Putamen (tissue), 1 donor: ENCODE measurements around the gene TEKTIP1.
"Not testable (repeated sequence)": the region's sequence is repeated elsewhere in the genome, so short reads cannot be mapped to it uniquely, and the experiment has no call there.

ENCODE experiments used
- DNase-seq: peaks from one replicate; pipeline ENCODE4 v3.0.0-alpha.2; 2016; ENCODE audit warnings: low spot score

TEKTIP1 gene

GRCh38 chr19:3557461-3558248 lies 18.7 kb downstream of the TEKTIP1 start, which contains the start of gene MFSD12:
Gene MFSD12 (minus strand): TSS chr19:3557586. CDS start chr19:3557403, 183 bp downstream.
- peak; percentile 92 for DNase-seq

GRCh38 chr19:3563709-3564524 lies 24.9 kb downstream of the TEKTIP1 start:
- DNase-seq, result no peak

GRCh38 chr19:3565139-3565538 lies 26.2 kb downstream of the TEKTIP1 start:
- no peak for DNase-seq

DNA sequence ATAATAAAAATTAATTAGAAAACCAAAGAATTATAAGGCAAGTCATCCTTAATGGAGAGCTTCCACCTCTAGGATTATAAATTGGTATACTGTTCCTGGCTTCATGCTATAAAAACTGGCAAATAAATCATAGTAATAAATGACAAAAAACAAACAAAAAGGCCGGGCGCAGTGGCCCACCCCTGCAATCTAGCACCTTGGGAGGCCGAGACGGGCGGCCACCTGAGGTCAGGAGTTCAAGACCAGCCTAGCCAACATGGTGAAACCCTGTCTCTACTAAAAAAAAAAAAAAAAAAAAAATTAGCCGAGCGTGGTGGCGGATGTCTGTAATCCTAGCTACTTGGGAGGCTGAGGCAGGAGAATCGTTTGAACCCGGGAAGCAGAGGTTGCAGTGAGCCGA lies 31.1 kb downstream of the TEKTIP1 start:
- not testable (repeated sequence) for DNase-seq

- DNase-seq, result peak; percentile 83
Observed at GRCh38 chr19:3570606-3571011, 31.6 kb downstream of the TEKTIP1 start.

DNA sequence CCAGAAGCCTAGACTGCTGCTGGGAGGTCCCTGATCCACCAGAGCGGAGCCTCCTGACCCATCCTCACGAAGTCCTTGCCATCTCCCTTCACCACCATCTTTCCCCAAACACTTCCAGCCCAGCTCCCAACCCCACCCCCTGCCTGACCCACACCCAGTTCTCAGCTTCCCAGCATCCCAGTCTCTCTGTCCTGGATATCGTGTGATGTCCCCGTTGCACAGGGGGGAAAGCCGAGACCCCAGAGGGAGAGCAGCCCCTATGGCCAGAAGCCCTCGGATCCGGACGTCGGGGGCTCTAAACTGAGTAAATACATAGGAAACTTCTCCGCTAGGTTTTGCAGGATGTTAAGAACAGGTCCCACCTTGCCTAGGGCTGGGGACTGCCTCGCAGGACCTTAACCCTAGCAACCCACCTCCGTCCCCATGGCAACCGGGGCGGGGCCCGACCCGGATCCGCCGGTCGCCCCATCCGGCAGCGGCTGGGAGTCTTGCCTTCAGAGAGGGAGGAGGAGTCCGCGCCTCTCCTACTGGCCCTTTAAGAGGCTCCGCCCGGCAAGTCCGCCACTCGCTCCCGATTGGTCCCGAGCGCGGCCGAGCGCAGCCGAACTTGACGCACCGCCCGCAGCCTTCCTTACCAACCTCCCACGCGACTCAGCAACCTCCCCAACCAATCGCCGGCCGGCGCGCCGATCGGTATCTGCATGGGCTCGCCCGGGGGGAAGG lies 33.3 kb downstream of the TEKTIP1 start:
- DNase-seq, result peak; percentile 100

DNA sequence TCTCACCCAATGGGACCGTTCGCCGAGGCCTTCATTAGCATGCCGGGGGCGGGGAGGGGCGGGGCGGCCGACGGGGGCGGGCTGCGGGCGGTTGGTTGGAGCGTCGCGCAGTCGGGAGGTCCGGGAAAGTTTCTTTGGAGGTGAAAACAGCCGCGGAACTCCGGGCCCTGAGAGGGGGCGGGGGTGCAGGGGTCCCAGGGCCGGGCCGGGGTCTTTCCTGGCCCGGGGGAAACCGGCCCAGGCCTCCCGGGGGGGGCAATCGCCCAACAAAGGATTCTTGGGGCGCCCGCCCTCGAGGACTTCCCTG lies 33.8 kb downstream of the TEKTIP1 start, which contains the start of gene HMG20B:
HMG20B (plus strand) TSS at position 90 of the 307 bp plus-strand sequence. CDS start 366 bp downstream, outside the sequence.
- no peak for DNase-seq

- DNase-seq, result no peak
Observed at GRCh38 chr19:3573162-3573857, 34.3 kb downstream of the TEKTIP1 start.

GRCh38 chr19:3573858-3574637 lies 35.1 kb downstream of the TEKTIP1 start:
- peak; percentile 65 for DNase-seq

DNA sequence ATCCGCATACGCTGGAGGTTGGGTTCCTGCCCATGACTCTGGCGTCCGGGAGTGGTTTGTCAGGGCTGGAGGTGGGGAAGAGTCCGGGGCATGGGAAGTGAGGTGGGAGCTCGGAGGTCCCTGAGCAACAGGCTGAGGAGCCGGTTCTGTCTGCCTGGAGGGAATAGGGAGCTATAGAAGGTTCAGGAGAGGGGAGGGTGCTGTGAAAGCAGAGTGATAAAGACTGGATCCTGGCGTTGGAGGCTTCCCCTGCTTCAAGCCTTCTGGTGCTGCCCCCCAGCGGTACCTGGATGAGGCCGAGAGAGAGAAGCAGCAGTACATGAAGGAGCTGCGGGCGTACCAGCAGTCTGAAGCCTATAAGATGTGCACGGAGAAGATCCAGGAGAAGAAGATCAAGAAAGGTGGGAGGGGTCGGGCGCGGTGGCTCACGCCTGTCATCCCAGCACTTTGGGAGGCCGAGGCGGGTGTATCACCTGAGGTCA lies 36.3 kb downstream of the TEKTIP1 start:
- DNase-seq, result no peak

DNA sequence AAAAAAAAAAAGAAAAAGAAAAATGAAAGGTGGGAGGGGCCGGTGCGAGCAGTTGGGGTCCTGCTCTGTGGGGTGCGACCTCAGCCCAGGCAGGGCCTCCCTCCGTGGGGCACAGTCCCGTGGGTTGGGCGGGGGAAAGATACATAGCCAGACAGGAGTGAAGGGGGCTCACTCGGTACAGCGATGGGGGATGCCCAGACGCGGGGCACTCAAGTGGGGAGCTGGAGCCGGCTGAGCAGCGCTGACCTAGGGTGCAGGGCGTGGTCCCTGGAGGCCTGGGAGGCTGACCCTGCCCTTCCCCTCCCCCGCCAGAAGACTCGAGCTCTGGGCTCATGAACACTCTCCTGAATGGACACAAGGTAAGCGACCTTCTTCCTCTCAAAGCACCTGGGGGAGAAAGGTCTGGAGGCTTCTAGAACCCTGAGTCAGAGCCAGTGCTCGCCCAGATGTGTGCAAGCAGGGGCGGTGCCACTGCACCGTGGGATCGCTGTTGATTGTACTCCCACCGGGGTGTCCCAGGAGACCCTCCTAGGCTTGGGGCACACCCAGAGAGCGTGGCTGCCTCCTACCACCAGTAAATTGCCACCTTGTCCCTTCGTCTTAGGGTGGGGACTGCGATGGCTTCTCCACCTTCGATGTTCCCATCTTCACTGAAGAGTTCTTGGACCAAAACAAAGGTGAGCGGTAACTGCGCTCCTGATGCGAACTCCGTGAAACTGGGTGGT lies 37.1 kb downstream of the TEKTIP1 start:
- no peak for DNase-seq

DNA sequence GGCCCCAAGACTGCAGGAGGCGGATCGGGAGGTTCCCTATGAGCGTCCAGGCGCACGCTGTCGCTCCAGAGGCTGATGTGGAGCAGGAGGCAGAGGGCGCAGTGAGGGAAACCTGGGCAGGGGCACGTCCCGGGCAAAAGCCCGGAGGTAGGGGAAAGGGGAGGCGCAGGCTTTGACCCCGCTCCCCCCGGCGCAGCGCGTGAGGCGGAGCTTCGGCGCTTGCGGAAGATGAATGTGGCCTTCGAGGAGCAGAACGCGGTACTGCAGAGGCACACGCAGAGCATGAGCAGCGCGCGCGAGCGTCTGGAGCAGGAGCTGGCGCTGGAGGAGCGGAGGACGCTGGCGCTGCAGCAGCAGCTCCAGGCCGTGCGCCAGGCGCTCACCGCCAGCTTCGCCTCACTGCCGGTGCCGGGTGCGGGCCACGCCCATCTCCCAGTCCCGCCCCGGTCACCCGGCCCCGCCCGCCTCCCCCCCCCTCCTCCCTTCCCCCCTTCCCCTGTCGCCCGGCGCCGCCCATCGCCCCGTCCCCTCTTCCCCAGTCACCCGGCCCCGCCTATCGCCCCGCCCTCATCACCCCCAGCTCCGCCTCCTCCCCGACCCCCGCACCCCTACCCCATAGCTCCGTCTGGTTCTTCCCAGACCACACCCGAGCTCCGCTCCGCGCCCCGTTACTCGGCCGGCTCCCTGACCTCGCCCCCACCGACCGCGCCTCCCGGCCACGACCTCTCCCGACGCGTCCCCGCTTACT lies 37.9 kb downstream of the TEKTIP1 start:
- DNase-seq, result no peak

- DNase-seq, result no peak
Observed at GRCh38 chr19:3577723-3578344, 38.9 kb downstream of the TEKTIP1 start.

- no peak for DNase-seq
Observed at GRCh38 chr19:3578390-3578789, 39.4 kb downstream of the TEKTIP1 start.

DNA sequence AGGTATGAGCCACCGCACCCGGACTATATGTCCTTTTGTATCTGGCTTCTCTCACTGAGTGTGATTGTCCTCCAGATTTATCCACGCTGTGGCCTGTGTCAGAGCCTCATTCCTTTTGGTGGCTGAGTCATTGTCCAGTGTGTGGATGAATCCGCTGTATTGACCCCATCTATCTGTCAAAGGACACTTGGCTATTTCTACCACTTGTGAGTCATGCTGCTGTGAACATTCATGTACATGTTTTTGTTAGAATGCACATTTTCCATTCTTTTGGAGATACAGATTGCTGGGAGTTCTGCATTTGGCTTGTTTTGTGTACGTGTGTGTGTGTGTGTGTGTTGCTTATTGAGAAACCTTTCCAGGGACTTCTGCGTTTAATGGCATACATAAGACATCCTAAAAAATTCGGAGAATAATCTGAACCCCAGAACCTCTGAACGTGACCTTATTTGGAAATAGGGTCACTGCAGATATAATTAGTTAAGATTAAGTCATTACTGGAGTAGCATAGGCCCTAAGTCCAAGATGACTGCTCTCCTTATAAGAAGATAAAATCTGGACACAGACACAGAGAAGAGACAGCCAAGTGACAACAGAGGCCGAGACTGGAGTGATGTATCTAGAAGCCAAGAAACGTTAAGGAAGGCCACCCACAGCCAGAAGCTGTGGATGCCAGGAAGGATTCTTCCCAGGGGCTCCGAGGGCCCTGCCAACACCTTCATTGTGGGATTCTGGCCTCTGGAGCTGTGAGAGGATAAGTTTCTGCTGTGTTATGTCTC lies 41.4 kb downstream of the TEKTIP1 start:
- no peak for DNase-seq

DNA sequence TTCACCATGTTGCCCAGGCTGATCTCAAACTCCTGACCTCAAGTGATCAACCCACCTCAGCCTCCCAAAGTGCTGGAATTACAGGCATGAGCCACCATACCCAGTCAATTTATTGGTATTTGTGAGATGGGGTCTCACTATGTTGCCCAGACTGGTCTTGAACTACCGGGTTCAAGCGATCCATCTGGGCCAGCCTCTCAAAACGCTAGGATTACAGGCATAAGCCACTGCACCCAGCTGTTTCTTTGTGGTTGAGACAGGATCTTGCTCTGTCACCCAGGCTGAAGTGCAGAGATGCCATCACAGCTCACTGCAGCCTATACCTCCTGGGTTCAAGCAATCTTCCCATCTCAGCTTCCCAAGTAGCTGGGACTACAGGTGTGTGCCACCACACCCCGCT lies 42.8 kb downstream of the TEKTIP1 start:
- not testable (repeated sequence) for DNase-seq

DNA sequence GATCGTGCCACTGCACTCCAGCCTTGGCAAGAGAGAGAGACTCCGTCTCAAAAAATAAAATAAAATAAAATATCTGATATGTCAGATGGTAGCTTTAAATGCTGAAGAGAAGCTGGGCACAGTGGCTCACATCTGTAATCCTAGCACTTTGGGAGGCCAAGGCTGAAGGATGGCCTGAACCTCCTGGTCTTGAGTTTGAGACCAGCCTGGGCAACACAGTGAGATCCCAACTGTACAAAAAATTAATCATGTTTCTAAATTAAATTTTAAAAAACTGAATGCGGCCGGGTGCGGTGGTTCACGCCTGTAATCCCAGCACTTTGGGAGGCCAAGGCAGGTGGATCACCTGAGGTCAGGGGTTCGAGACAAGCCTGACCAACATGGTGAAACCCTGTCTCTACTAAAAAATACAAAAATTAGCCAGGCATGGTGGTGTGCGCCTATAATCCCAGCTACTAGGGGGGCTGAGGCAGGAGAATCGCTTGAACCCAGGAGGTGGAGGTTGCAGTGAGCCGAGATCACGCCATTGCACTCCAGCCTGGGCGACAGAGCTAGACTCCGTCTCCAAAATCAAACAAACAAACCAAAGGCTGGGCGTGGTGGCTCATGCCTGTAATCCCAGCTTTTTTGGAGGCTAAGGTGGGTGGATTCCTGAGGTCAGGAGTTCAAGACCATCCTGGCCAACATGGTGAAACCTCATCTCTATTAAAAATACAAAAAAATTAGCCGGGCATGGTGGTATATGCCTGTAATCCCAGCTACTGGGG lies 45.2 kb downstream of the TEKTIP1 start:
- DNase-seq, result not testable (repeated sequence)
